Keratinocyte (primary cell): ENCODE results near the gene PTPN21. TPM values are rescaled to one million over a fixed set of nuclear protein-coding genes. Genes with fewer than 3 reads are reported as not detected.

ENCODE experiments used
- DNase-seq: peaks from one replicate; pipeline ENCODE4 v3.0.0-alpha.2; 2011; ENCODE audit warnings: low read depth, missing footprints, low spot score
- FAIRE-seq: peaks from 2 replicates; lab custom pipeline; 2011; peaks lifted over from hg19 to GRCh38; lab: Jason Lieb, UNC
- H2AFZ ChIP-seq: 2 replicates; pipeline ENCODE4 v1.6.0; 2012; ENCODE audit warnings: low read length, control low read depth, inconsistent platforms; ENCODE audit not compliant: control insufficient read depth
- H3K27ac ChIP-seq: 2 replicates; pipeline ENCODE4 v1.5.1; 2011; ENCODE audit warnings: low read length; ENCODE audit not compliant: control insufficient read depth, insufficient read depth
- H3K27me3 ChIP-seq: 3 replicates; pipeline ENCODE4 v1.6.0; 2011; ENCODE audit warnings: low read length; ENCODE audit not compliant: control insufficient read depth, insufficient read depth; ENCODE audit errors: extremely low read depth
- H3K36me3 ChIP-seq, 2 experiments: 2 replicates in 1 of 2; 3 replicates in 1 of 2; pipeline ENCODE4 v1.5.1; 2011; ENCODE audit warnings: low read length in 2 of 2, mild to moderate bottlenecking in 1 of 2; ENCODE audit not compliant: control insufficient read depth in 2 of 2, insufficient read depth in 2 of 2; ENCODE audit errors: extremely low read depth in 1 of 2
- H3K4me1 ChIP-seq: 3 replicates; pipeline ENCODE4 v1.5.1; 2011; ENCODE audit warnings: low read length; ENCODE audit not compliant: control insufficient read depth, insufficient read depth; ENCODE audit errors: extremely low read depth
- H3K4me2 ChIP-seq: 3 replicates; pipeline ENCODE4 v1.6.0; 2011; ENCODE audit warnings: low read depth, low read length; ENCODE audit not compliant: control insufficient read depth, insufficient read depth; ENCODE audit errors: extremely low read depth
- H3K4me3 ChIP-seq, 3 experiments: fragments of 200-600 bp in 1 of 3; sonication (generic) in 1 of 3; 2 replicates in 2 of 3; 3 replicates in 1 of 3; pipeline ENCODE4 v1.5.1; 2011 to 2016; ENCODE audit warnings: low read length in 3 of 3, mild to moderate bottlenecking in 3 of 3, control low read depth in 2 of 3, inconsistent platforms in 1 of 3, low read depth in 1 of 3, mixed read lengths in 1 of 3, mixed run types in 1 of 3, moderate library complexity in 1 of 3; ENCODE audit not compliant: control insufficient read depth in 2 of 3, insufficient read depth in 2 of 3; ENCODE audit errors: extremely low read depth in 1 of 3
- H3K79me2 ChIP-seq: 2 replicates; pipeline ENCODE4 v1.6.0; 2012; ENCODE audit warnings: low read length; ENCODE audit not compliant: control insufficient read depth, insufficient read depth
- H3K9ac ChIP-seq: 3 replicates; pipeline ENCODE4 v1.6.0; 2011; ENCODE audit warnings: low read length; ENCODE audit not compliant: control insufficient read depth, insufficient read depth; ENCODE audit errors: extremely low read depth
- H3K9me1 ChIP-seq: 3 replicates; pipeline ENCODE4 v1.6.0; 2011; ENCODE audit warnings: low read length; ENCODE audit not compliant: control insufficient read depth, insufficient read depth; ENCODE audit errors: extremely low read depth
- H3K9me3 ChIP-seq: 2 replicates; pipeline ENCODE4 v1.5.1; 2012; ENCODE audit warnings: low read depth, low read length; ENCODE audit not compliant: control insufficient read depth
- H4K20me1 ChIP-seq: 3 replicates; pipeline ENCODE4 v1.6.0; 2011; ENCODE audit warnings: low read length; ENCODE audit not compliant: control insufficient read depth, insufficient read depth; ENCODE audit errors: extremely low read depth
- EZH2 ChIP-seq: IDR thresholded peaks from one replicate; pipeline ENCODE4 v1.6.1; 2012; ENCODE audit warnings: inconsistent platforms, mild to moderate bottlenecking, low read length, moderate library complexity
- dilution Hi-C: fragments of 300-500 bp; cut with MboI; formaldehyde crosslinking; loops from one replicate; pipeline ENCODE4 v1.7.0; 2020; ENCODE audit warnings: low sequenced_read_pairs; ENCODE audit not compliant: extremely low pct_ligation_motif_present
- polyA plus RNA-seq, 5 experiments: library from polyadenylated mRNA; depleted of rRNA in 3 of 5; stranded (reverse) in 3 of 5; stranded (forward) in 1 of 5; unstranded in 1 of 5; fragments of >200 nt; gene quantifications; 1 replicate in 1 of 5; 2 replicates in 3 of 5; 3 replicates in 1 of 5; pipeline versions ENCODE4 v1.2.1 to v1.2.3, GENCODE V29; 2011 to 2012; ENCODE audit warnings: missing spikeins in 2 of 5, low read depth in 1 of 5, low replicate concordance in 1 of 5
- TF ChIP-seq, protein P1 (sequence below), 3 experiments: IDR thresholded peaks in 1 of 3; conservative IDR thresholded peaks in 1 of 3; optimal IDR thresholded peaks in 1 of 3; 2 replicates in 2 of 3; 3 replicates in 1 of 3; pipeline versions ENCODE3 to v1.5.1; 2011; ENCODE audit warnings: low read length in 3 of 3, mild to moderate bottlenecking in 3 of 3, moderate library complexity in 2 of 3, control low read depth in 1 of 3, inconsistent platforms in 1 of 3; ENCODE audit not compliant: insufficient read depth in 2 of 3; ENCODE audit errors: extremely low read depth in 1 of 3

The PTPN21 gene
- polyA plus RNA-seq, 1 donor (not counting 4 experiments of a cell fraction or from before 2014, with no cell fraction given), result 7.4 TPM

- Histone ChIP-seq H3K4me2 (no peak overlapping the region), H3K36me3 (peaks cover 23 to 24% of the 10 kb centered on the region in 2 experiments), H3K4me1 (no peaks in the 10 kb centered on the region), H2AFZ (no peak overlapping the region), H3K79me2 (no peaks in the 10 kb centered on the region), H3K9me1 (no peaks in the 10 kb centered on the region), H3K27ac (no peak overlapping the region), H3K9ac (no peak overlapping the region), H3K4me3 (no peak overlapping the region), H3K9me3 (no peaks in the 10 kb centered on the region), H4K20me1 (no peaks in the 10 kb centered on the region), H3K27me3 (no peaks in the 10 kb centered on the region)
- DNase-seq, result no peak
- no peak for FAIRE-seq
- TF ChIP-seq, protein P1, sequence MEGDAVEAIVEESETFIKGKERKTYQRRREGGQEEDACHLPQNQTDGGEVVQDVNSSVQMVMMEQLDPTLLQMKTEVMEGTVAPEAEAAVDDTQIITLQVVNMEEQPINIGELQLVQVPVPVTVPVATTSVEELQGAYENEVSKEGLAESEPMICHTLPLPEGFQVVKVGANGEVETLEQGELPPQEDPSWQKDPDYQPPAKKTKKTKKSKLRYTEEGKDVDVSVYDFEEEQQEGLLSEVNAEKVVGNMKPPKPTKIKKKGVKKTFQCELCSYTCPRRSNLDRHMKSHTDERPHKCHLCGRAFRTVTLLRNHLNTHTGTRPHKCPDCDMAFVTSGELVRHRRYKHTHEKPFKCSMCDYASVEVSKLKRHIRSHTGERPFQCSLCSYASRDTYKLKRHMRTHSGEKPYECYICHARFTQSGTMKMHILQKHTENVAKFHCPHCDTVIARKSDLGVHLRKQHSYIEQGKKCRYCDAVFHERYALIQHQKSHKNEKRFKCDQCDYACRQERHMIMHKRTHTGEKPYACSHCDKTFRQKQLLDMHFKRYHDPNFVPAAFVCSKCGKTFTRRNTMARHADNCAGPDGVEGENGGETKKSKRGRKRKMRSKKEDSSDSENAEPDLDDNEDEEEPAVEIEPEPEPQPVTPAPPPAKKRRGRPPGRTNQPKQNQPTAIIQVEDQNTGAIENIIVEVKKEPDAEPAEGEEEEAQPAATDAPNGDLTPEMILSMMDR (optimal IDR thresholded peaks at IDR 0.05 in 1 of 3, IDR thresholded peaks at IDR 0.05 in 1 of 3, conservative IDR thresholded peaks at IDR 0.05 in 1 of 3; ENCODE audit: extremely low read depth in 1 of 3, insufficient read depth in 2 of 3, low read length in 3 of 3), result no peak
- TF ChIP-seq EZH2, result no peak
- dilution Hi-C loops, result no loop called here
Measured at GRCh38 chr14:88598097-88598675, 43.4 kb upstream of the PTPN21 start.

DNA sequence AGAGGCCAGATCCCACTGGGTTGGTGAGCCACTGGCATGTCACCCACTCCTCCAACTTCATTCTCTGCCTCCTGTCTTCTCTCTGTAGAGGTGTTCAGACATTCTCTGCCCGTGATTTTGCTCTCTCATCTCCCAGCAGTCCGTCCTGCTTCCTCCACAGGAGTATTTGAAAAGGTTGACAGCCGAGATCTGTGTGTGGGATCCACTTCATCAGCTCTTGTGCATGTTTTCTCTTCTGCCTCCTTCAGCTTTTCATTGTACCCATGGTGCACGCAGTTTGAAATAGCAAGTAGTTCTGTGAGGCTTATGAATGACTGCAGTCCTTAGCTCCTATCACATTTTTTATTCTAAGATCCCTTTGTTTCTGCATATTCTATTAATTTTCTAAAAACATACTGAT is 42.8 kb upstream of the PTPN21 start:
- Histone ChIP-seq H4K20me1 (no peaks in the 10 kb centered on the region), H3K36me3 (peaks cover 19 to 21% of the 10 kb centered on the region in 2 experiments), H3K27ac (no peak overlapping the region), H3K9ac (no peak overlapping the region), H3K27me3 (no peaks in the 10 kb centered on the region), H3K9me1 (no peaks in the 10 kb centered on the region), H3K4me1 (no peaks in the 10 kb centered on the region), H3K9me3 (no peaks in the 10 kb centered on the region), H3K4me2 (no peak overlapping the region), H3K79me2 (no peaks in the 10 kb centered on the region), H2AFZ (no peak overlapping the region), H3K4me3 (no peak overlapping the region)
- FAIRE-seq (no peak), DNase-seq (no peak)
- TF ChIP-seq, protein P1 (optimal IDR thresholded peaks at IDR 0.05 in 1 of 3, IDR thresholded peaks at IDR 0.05 in 1 of 3, conservative IDR thresholded peaks at IDR 0.05 in 1 of 3; ENCODE audit: extremely low read depth in 1 of 3, insufficient read depth in 2 of 3, low read length in 3 of 3), result no peak
- TF ChIP-seq EZH2, result no peak
- dilution Hi-C loops, result no loop called here
